Tibial nerve (tissue), 4 donors: ENCODE data around the gene ZFPM1. TPM values are rescaled to one million over a fixed set of nuclear protein-coding genes. Genes with fewer than 3 reads are reported as not detected.

Source experiments
- DNase-seq, 2 donors: peaks; one replicate each; pipeline ENCODE4 v3.0.0-alpha.2; 2019; ENCODE audit warnings: low spot score in 2 of 2
- H3K27ac ChIP-seq, 4 donors: fragments of 200-600 bp; sonication (generic) in 3 of 4; one replicate each; pipeline ENCODE4 v1.5.1; 2017 to 2019; ENCODE audit warnings: mild to moderate bottlenecking in 1 of 4
- H3K27me3 ChIP-seq, 2 donors: fragments of 200-600 bp; sonication (generic) in 1 of 2; one replicate each; pipeline versions ENCODE4 v1.5.1 to v1.6.0; 2017 to 2019
- H3K36me3 ChIP-seq, 3 donors: fragments of 200-600 bp; sonication (generic); one replicate each; pipeline ENCODE4 v1.5.1; 2018 to 2019
- H3K4me1 ChIP-seq, 4 donors: fragments of 200-600 bp; sonication (generic) in 3 of 4; one replicate each; pipeline ENCODE4 v1.5.1; 2017 to 2019
- H3K4me3 ChIP-seq, 4 donors: fragments of 200-600 bp; sonication (generic) in 3 of 4; one replicate each; pipeline ENCODE4 v1.5.1; 2017 to 2019; ENCODE audit warnings: mild to moderate bottlenecking in 1 of 4, moderate library complexity in 1 of 4
- H3K9me3 ChIP-seq, 4 donors: fragments of 200-600 bp; sonication (generic) in 3 of 4; one replicate each; pipeline ENCODE4 v1.5.1; 2017 to 2019
- EP300 ChIP-seq, 2 donors: sonication (generic); formaldehyde crosslinking; IDR thresholded peaks; one replicate each; pipeline ENCODE4 v1.6.1; 2017; ENCODE audit warnings: antibody characterized with exemption in 2 of 2, mild to moderate bottlenecking in 1 of 2
- POLR2A ChIP-seq, 2 donors: fragments of 450-650 bp; IDR thresholded peaks; one replicate each; pipeline ENCODE4 v1.6.1; 2017; ENCODE audit warnings: antibody characterized with exemption in 2 of 2, mild to moderate bottlenecking in 2 of 2, moderate library complexity in 2 of 2
- WGBS, 2 donors: methylation state at CpG; one replicate each; pipeline ENCODE4 v1.1.5; 2018; 5-methylcytosine and 5-hydroxymethylcytosine counted together
- total RNA-seq, 4 donors: library from RNA; depleted of rRNA; stranded (reverse); fragments of >200 nt; gene quantifications; one replicate each; pipeline ENCODE4 v1.1.0, GENCODE V29; 2016
- TF ChIP-seq, protein P1 (sequence below), 5 experiments: fragments of 200-600 bp in 3 of 5; fragments of 450-650 bp in 2 of 5; sonication (generic) in 3 of 5; IDR thresholded peaks; one replicate each; pipeline ENCODE4 v1.5.1; 2016 to 2019; ENCODE audit warnings: antibody characterized with exemption in 5 of 5, mild to moderate bottlenecking in 3 of 5, moderate library complexity in 2 of 5

ZFPM1 gene
- total RNA-seq, 4 donors from 2014 or later, result 0.44 to 1.2 (median 0.71) TPM

DNA sequence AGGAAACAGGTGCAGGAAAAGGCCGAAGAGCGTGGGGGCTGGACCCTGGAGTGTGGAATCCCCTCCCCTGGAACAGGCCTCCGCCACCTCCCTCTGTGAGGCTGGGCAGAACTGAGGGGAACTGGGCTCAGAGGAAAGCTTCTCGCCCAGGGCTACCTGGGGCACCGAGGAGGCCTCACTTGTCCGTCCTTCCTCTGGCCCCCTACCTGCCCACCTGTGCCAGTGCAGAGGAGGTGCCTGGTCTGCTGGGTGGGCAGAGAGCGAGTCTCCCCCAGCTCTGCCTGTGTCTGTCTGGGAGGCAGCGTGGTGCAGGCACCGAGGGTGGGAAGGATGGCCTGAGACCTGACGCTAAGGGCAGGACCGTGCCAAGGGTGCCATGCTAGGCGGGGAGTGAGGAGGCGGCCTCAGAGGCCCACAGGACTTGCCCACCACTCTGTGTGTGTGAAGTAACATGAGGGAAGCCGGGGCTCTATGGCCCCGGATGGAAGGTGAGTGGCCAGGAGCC, 42.2 kb downstream of the ZFPM1 start:
- Histone ChIP-seq H3K27me3 (peaks cover 0 to 8% of the 10 kb centered on the region in 2 donors), H3K27ac (no peak overlapping the region), H3K9me3 (peaks cover 0 to 7% (median 0%) of the 10 kb centered on the region in 4 donors), H3K4me1 (peaks cover 0 to 12% (median 0%) of the 10 kb centered on the region in 4 donors), H3K36me3 (no peaks in the 10 kb centered on the region), H3K4me3 (no peak overlapping the region)
- 90 to 97% methylated on average over 11 to 12 of the region's 15 CpGs for WGBS, 2 donors
- DNase-seq, result no peak
- no peak for TF ChIP-seq EP300 (IDR thresholded peaks at IDR 0.05)
- TF ChIP-seq, protein P1, sequence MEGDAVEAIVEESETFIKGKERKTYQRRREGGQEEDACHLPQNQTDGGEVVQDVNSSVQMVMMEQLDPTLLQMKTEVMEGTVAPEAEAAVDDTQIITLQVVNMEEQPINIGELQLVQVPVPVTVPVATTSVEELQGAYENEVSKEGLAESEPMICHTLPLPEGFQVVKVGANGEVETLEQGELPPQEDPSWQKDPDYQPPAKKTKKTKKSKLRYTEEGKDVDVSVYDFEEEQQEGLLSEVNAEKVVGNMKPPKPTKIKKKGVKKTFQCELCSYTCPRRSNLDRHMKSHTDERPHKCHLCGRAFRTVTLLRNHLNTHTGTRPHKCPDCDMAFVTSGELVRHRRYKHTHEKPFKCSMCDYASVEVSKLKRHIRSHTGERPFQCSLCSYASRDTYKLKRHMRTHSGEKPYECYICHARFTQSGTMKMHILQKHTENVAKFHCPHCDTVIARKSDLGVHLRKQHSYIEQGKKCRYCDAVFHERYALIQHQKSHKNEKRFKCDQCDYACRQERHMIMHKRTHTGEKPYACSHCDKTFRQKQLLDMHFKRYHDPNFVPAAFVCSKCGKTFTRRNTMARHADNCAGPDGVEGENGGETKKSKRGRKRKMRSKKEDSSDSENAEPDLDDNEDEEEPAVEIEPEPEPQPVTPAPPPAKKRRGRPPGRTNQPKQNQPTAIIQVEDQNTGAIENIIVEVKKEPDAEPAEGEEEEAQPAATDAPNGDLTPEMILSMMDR (IDR thresholded peaks at IDR 0.05), result no peak

DNA sequence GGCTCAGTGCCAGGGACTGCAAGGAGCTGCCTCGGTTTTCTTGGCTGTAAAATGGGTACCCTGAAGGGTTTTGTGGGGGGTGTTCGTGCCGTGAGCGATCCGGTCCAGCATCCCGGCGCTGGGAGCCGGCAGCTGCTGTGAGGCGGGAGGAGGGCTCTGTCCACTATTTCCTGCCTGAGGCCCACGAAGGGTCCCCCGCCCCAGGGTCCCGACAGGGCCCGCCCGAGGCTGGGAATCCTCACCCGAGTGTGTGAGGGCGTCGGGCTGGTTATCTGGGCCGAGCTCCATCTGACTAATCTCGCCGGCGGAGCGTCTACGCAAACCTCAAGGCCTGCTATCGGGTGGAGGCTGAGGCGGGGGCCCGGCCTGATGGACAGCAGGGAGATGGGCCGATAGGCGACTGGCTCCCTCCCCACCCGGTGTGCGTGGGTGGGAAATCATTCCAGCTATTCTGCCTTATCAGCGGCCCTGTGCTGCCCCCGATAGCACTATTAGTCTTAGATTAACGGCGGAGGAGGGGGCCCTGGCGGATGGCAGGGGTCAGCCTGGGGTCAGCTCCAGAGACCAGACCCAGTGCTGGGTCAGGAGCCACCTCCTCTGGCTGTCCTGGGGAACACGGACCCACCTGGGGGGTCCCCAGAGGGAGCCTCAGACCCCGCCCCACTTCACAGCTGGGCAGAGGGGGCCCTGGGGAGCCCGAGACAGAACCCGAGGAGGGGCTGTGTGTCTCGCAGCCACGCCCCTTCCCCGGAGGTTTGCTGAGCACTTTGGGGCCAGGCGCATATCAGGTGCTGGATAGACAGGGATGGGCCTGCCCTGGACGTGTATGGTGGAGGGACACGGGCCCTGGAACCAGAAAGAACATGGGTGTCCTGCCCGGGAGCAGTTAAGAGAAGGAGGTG, 44.7 kb downstream of the ZFPM1 start:
- WGBS, 2 donors, result 45 to 58% methylated on average over 35 to 39 of the region's 46 CpGs
- Histone ChIP-seq H3K36me3 (no peaks in the 10 kb centered on the region), H3K27ac (no peak overlapping the region), H3K9me3 (peaks cover 0 to 7% (median 0%) of the 10 kb centered on the region in 4 donors), H3K27me3 (peaks cover 0 to 8% of the 10 kb centered on the region in 2 donors), H3K4me1 (peaks cover 0 to 12% (median 0%) of the 10 kb centered on the region in 4 donors), H3K4me3 (no peak overlapping the region)
- TF ChIP-seq, protein P1 (IDR thresholded peaks at IDR 0.05), result no peak
- TF ChIP-seq POLR2A (IDR thresholded peaks at IDR 0.05) (no peak), EP300 (IDR thresholded peaks at IDR 0.05) (no peak)
- no peak for DNase-seq

DNA sequence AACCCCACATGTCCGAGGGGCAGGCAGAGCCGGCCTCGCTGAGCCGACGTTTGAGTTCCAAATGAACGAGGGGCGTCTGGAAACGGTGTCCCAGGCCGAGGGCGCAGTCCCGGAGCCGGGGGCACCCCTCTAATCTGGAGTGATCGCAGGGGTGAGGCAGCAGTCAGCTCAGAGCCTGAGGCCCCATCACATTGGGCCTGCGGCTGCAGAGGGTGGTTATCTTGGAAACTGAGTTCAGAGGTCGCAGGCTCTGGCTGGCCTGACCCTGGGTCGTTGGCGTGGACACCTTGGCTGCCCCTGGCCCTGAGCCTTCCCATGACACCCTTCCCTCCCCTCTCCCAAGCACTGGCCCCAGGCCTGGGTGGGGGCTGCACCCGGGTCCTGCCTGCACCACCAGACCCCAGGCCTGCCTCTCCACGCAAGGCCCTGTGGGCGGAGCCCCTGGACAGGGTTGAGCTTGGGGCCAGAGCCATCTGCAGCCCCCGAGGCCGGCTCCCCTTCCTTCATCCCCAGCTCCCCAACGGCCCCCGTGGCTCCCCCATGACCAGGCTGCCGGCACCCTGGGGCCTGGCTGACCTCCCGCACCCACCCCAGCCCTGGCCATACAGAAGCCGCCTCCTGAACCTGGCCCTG, 45.6 kb downstream of the ZFPM1 start:
- peaks cover 0 to 8% of the 10 kb centered on the region in 2 donors for H3K27me3 ChIP-seq
- no peak for DNase-seq
- peaks cover 0 to 7% (median 0%) of the 10 kb centered on the region in 4 donors for H3K9me3 ChIP-seq
- H3K27ac ChIP-seq, result no peak overlapping the region
- WGBS, 2 donors, result 77 to 80% methylated on average over 25 to 26 of the region's 27 CpGs
- TF ChIP-seq, protein P1 (IDR thresholded peaks at IDR 0.05), result no peak
- TF ChIP-seq EP300 (IDR thresholded peaks at IDR 0.05) (no peak), POLR2A (IDR thresholded peaks at IDR 0.05) (no peak)
- no peak overlapping the region for H3K4me3 ChIP-seq
- H3K36me3 ChIP-seq, result no peaks in the 10 kb centered on the region
- H3K4me1 ChIP-seq, result peaks cover 0 to 12% (median 0%) of the 10 kb centered on the region in 4 donors

DNA sequence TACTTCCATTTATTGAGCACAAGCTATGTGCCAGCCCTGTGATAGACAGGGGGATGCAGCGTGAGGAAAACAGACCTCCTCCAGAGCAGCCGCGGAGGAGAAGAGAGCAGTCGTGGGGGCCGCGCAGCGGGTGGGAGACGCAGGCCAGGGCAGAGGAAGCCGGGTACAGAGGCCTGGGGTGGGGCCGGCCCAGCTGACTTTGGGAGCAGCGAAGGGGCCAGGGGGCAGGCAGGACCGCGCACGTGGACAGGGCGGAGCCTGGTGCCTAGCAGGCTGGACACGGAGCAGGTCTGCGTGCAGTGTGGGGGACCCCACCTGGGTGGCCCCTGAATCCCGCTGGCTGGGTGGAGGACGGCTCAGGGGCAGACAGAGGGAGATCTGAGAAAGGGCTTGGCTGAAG, 46.2 kb downstream of the ZFPM1 start:
- H3K36me3 ChIP-seq, result no peaks in the 10 kb centered on the region
- DNase-seq, result no peak
- no peak overlapping the region for H3K27ac ChIP-seq
- TF ChIP-seq POLR2A (IDR thresholded peaks at IDR 0.05), result no peak
- H3K9me3 ChIP-seq, result peaks cover 0 to 7% (median 0%) of the 10 kb centered on the region in 4 donors
- peaks cover 0 to 12% (median 0%) of the 10 kb centered on the region in 4 donors for H3K4me1 ChIP-seq
- WGBS, 2 donors, result 64 to 66% methylated on average over 19 of the region's 19 CpGs
- peaks cover 0 to 8% of the 10 kb centered on the region in 2 donors for H3K27me3 ChIP-seq
- no peak overlapping the region for H3K4me3 ChIP-seq

DNA sequence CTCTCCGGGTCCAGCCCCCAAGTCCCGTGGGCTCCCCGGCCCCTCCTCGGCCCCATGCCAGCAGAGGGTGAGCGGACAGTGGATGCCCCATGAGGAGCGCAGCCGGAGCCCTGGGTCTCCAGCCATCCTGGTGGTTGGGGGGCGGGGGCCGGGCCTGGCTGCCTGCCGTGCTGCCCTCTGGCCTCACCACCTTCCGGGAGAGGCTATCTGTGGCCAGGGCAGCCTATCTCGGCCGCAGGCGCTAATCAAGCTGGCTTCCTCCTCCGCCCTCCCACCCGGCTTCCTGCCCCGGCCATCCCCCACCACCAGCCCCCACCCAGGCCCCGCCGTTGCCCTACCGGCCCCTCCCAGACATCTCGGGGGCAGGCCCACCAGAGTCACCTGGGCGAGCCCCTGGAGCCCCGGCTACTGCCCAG, 46.8 kb downstream of the ZFPM1 start:
- Histone ChIP-seq H3K4me1 (peaks cover 0 to 12% (median 0%) of the 10 kb centered on the region in 4 donors), H3K36me3 (no peaks in the 10 kb centered on the region), H3K4me3 (no peak overlapping the region), H3K27ac (no peak overlapping the region), H3K9me3 (peaks cover 0 to 7% (median 0%) of the 10 kb centered on the region in 4 donors), H3K27me3 (peaks cover 0 to 8% of the 10 kb centered on the region in 2 donors)
- no peak for DNase-seq
- TF ChIP-seq EP300 (IDR thresholded peaks at IDR 0.05), result no peak
- TF ChIP-seq, protein P1 (IDR thresholded peaks at IDR 0.05), result no peak
- TF ChIP-seq POLR2A (IDR thresholded peaks at IDR 0.05), result no peak
- WGBS, 2 donors, result 48 to 49% methylated on average over 14 to 23 of the region's 23 CpGs
